Panc1 (cell line): ENCODE measurements around the gene RALGAPA1. TPM values are rescaled to one million over a fixed set of nuclear protein-coding genes. Genes with fewer than 3 reads are reported as not detected.
A peak's percentile ranks its signal among the peaks of the same experiment; 100 is the strongest.

ENCODE experiments used
- ATAC-seq: fragments of 200-7000 bp; cut with Tn5 transposase; 2 replicates; pipeline ENCODE4 v1.9.1; 2020; ENCODE audit warnings: mild to moderate bottlenecking, moderate library complexity
- BruUV-seq: library from RNA; stranded (reverse); fragments of 400-500 nt; replicated peaks from 2 replicates; lab custom pipeline; 2021; lab: Mats Ljungman, UMichigan
- CTCF ChIA-PET: fragments of 300-600 bp; sonication (Branson Sonifier 250); formaldehyde crosslinking; loops from one replicate; lab custom pipeline; 2022; ENCODE audit warnings: antibody characterized with exemption; lab: Charles Lee
- POLR2A ChIA-PET: fragments of 300-600 bp; sonication (Branson Sonifier 250); formaldehyde crosslinking; loops from one replicate; lab custom pipeline; 2022; ENCODE audit warnings: antibody characterized with exemption; lab: Charles Lee
- DNase-seq: peaks from one replicate; pipeline ENCODE4 v3.0.0-alpha.2; 2010; ENCODE audit warnings: low read depth, low spot score
- H3K27ac ChIP-seq: 2 replicates; pipeline ENCODE4 v1.5.1; 2011; ENCODE audit warnings: mild to moderate bottlenecking, low read length, inconsistent platforms
- H3K27me3 ChIP-seq: fragments of 200-500 bp; sonication (Bioruptor generic); 2 replicates; pipeline ENCODE4 v1.6.0; 2014; ENCODE audit warnings: low read length, inconsistent platforms; ENCODE audit not compliant: control insufficient read depth, insufficient read depth
- H3K36me3 ChIP-seq: fragments of 200-500 bp; sonication (Bioruptor generic); 2 replicates; pipeline ENCODE4 v1.5.1; 2014; ENCODE audit warnings: inconsistent platforms, mild to moderate bottlenecking, low read length, moderate library complexity; ENCODE audit not compliant: control insufficient read depth, insufficient read depth
- H3K4me1 ChIP-seq: 2 replicates; pipeline ENCODE4 v1.5.1; 2011; ENCODE audit warnings: inconsistent platforms, mild to moderate bottlenecking, low read length, moderate library complexity; ENCODE audit not compliant: control insufficient read depth, insufficient read depth
- H3K4me3 ChIP-seq, 2 experiments: 2 replicates each; pipeline ENCODE4 v1.5.1; 2011 to 2012; ENCODE audit warnings: low read depth in 2 of 2, low read length in 2 of 2, mild to moderate bottlenecking in 2 of 2, inconsistent platforms in 1 of 2, moderate library complexity in 1 of 2
- H3K9me3 ChIP-seq: fragments of 200-500 bp; sonication (Bioruptor generic); 2 replicates; pipeline ENCODE4 v1.5.1; 2014; ENCODE audit warnings: low read depth, mild to moderate bottlenecking, inconsistent platforms, low read length, moderate library complexity; ENCODE audit not compliant: control insufficient read depth, insufficient read depth
- POLR2AphosphoS5 ChIP-seq: IDR thresholded peaks from 2 replicates; pipeline ENCODE4 v1.6.1; 2012; ENCODE audit warnings: mild to moderate bottlenecking, low read depth, low read length, moderate library complexity
- SIN3A ChIP-seq: IDR thresholded peaks from 2 replicates; pipeline ENCODE4 v1.6.1; 2012; ENCODE audit warnings: low read depth, mild to moderate bottlenecking, low read length, moderate library complexity, borderline replicate concordance; ENCODE audit not compliant: insufficient read depth
- TCF7L2 ChIP-seq: IDR thresholded peaks from 2 replicates; pipeline ENCODE4 v1.6.1; 2011; ENCODE audit warnings: mild to moderate bottlenecking, low read depth, low read length, inconsistent platforms
- in situ Hi-C: cut with HindIII; loops from 2 replicates; pipeline ENCODE4 v1.10.0; 2016; ENCODE audit warnings: low sequenced_read_pairs, low pct_unique_long_range_greater_than_20kb
- intact Hi-C: fragments of 100-400 bp; cut with micrococcal nuclease; formaldehyde crosslinking; loops from one replicate; pipeline ENCODE4 v1.10.0; 2022; ENCODE audit not compliant: unreplicated experiment
- total RNA-seq: library from RNA; stranded (reverse); gene quantifications from one replicate; pipeline ENCODE4 v1.2.1, GENCODE V29; 2021; ENCODE audit not compliant: unreplicated experiment
- TF ChIP-seq, protein P1 (sequence below): fragments of 450-650 bp; IDR thresholded peaks from 2 replicates; pipeline ENCODE4 v1.5.1; 2017; ENCODE audit warnings: mild to moderate bottlenecking
- TF ChIP-seq, protein P2 (sequence below), 2 experiments: IDR thresholded peaks; 2 replicates each; pipeline ENCODE4 v1.6.1; 2011 to 2012; ENCODE audit warnings: low read depth in 2 of 2, control low read depth in 1 of 2, low read length in 1 of 2, mild to moderate bottlenecking in 1 of 2, moderate library complexity in 1 of 2; ENCODE audit not compliant: insufficient read depth in 1 of 2

The RALGAPA1 gene
- total RNA-seq, 1 experiment from 2014 or later, result 31.5 TPM

DNA sequence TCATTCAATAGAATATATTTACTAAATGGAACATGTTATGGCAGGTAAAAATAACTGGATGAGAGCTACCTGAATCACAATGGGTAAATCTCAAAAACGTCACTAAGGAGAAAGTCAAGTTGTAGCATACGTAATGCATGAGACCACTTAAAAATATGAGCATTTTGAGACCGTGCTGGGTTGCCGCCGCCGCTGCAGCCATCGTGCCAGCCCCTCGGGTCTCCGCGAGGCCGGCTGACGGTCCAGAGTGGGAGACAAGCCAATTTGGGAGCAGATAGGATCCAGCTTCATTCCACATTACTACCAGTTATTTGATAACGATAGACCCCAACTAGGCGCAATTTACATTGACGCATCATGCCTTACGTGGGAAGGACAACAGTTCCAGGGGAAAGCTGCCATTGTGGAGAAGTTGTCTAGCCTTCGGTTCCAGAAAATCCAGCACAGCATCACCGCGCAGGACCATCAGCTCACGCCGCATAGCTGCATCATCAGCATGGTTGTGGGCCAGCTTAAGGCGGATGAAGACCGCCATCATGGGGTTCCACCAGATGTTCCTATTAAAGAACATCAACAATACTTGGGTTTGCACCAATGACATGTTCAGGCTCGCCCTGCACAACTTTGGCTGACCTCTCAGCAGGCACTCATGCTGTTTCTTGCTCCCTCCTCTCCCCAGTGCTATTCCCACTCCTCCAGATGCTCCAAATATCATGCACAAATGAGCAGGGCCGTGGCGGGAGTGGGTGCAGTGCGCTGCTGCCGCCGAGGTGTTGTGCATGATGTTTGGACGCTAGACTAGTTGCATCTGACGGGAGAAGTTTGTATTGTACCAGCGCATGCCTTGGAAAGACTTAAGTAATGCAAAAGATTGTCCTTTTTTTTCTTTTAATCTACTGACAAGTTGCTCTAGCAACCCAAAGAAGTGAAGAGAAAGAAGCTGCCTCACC is 10.8 kb upstream of the RALGAPA1 start:
- Histone ChIP-seq H3K9me3 (no peaks in the 10 kb centered on the region), H3K27me3 (no peaks in the 10 kb centered on the region), H3K4me1 (no peaks in the 10 kb centered on the region), H3K36me3 (no peaks in the 10 kb centered on the region), H3K4me3 (no peak overlapping the region), H3K27ac (no peak overlapping the region)
- DNase-seq, result no peak
- POLR2A ChIA-PET, result no interaction called here
- in situ Hi-C loops (no loop called here), intact Hi-C loops (loop anchor here (10.0 kb wide), 1 partner anchor 375 kb away; no protein-coding TSS in a partner anchor)
- CTCF ChIA-PET, result no interaction called here
- TF ChIP-seq, protein P1, sequence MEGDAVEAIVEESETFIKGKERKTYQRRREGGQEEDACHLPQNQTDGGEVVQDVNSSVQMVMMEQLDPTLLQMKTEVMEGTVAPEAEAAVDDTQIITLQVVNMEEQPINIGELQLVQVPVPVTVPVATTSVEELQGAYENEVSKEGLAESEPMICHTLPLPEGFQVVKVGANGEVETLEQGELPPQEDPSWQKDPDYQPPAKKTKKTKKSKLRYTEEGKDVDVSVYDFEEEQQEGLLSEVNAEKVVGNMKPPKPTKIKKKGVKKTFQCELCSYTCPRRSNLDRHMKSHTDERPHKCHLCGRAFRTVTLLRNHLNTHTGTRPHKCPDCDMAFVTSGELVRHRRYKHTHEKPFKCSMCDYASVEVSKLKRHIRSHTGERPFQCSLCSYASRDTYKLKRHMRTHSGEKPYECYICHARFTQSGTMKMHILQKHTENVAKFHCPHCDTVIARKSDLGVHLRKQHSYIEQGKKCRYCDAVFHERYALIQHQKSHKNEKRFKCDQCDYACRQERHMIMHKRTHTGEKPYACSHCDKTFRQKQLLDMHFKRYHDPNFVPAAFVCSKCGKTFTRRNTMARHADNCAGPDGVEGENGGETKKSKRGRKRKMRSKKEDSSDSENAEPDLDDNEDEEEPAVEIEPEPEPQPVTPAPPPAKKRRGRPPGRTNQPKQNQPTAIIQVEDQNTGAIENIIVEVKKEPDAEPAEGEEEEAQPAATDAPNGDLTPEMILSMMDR, result no peak
- TF ChIP-seq SIN3A (no peak), TCF7L2 (no peak), POLR2AphosphoS5 (no peak)
- TF ChIP-seq, protein P2, sequence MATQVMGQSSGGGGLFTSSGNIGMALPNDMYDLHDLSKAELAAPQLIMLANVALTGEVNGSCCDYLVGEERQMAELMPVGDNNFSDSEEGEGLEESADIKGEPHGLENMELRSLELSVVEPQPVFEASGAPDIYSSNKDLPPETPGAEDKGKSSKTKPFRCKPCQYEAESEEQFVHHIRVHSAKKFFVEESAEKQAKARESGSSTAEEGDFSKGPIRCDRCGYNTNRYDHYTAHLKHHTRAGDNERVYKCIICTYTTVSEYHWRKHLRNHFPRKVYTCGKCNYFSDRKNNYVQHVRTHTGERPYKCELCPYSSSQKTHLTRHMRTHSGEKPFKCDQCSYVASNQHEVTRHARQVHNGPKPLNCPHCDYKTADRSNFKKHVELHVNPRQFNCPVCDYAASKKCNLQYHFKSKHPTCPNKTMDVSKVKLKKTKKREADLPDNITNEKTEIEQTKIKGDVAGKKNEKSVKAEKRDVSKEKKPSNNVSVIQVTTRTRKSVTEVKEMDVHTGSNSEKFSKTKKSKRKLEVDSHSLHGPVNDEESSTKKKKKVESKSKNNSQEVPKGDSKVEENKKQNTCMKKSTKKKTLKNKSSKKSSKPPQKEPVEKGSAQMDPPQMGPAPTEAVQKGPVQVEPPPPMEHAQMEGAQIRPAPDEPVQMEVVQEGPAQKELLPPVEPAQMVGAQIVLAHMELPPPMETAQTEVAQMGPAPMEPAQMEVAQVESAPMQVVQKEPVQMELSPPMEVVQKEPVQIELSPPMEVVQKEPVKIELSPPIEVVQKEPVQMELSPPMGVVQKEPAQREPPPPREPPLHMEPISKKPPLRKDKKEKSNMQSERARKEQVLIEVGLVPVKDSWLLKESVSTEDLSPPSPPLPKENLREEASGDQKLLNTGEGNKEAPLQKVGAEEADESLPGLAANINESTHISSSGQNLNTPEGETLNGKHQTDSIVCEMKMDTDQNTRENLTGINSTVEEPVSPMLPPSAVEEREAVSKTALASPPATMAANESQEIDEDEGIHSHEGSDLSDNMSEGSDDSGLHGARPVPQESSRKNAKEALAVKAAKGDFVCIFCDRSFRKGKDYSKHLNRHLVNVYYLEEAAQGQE (IDR thresholded peaks at IDR 0.05; ENCODE audit: insufficient read depth in 1 of 2, low read depth in 2 of 2, low read length in 1 of 2), result no peak
- BruUV-seq, result no TSS peak
- no peak for ATAC-seq

DNA sequence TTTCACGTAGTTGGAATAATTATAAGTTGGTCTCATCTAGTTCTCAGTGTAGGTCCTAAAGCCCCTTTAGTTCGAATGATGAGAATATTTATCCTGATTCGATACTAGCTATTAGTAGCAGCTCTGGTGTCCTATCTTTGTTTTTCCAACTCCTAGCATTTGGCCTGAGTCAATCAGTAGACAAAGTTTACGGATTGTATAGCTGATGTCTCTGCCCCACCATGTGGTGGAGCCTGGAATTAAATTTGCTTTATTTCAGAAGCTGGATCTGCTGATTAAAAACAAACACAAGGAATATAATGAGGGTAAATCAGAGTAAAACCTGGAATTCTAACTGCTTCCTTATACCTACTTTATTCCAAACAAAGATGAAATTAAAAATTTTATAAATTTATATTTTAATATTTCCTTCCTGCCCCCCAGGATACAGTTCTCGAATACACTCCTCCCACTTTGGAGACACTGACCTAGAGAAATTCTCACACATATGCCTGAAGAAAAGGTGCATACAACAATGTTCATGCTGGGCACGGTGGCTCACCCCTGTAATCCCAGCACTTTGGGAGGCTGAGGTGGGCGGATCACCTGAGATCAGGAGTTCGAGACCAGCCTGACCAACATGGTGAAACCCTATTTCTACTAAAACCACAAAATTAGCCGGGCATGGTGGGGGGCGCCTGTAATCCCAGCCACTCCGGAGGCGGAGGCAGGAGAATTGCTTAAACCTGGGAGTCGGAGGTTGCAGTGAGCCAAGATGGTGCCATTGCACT is 9.4 kb upstream of the RALGAPA1 start:
- TF ChIP-seq, protein P1, result peak; percentile 67; the same call in 1 of the 2 replicates
- TF ChIP-seq TCF7L2, result no peak
- Histone ChIP-seq H3K27me3 (no peaks in the 10 kb centered on the region), H3K4me1 (no peaks in the 10 kb centered on the region), H3K36me3 (no peaks in the 10 kb centered on the region), H3K27ac (no peak overlapping the region), H3K9me3 (no peaks in the 10 kb centered on the region), H3K4me3 (no peak overlapping the region)
- DNase-seq, result no peak
- BruUV-seq, result no TSS peak
- intact Hi-C loops (loop anchor here (10.0 kb wide), 1 partner anchor 374 kb away; no protein-coding TSS in a partner anchor), in situ Hi-C loops (no loop called here)
- ATAC-seq, result peak; percentile 79
- ChIA-PET CTCF (interaction anchor here (0.6 kb wide), 1 partner anchor 92 kb away, joined by 3 read pairs; no protein-coding TSS in a partner anchor), POLR2A (no interaction called here)
